Nephron progenitor cell (in vitro differentiated cells): ENCODE data around the gene UBA5.

Experiments used
- DNase-seq: peaks from one replicate; pipeline ENCODE4 v3.0.0; 2021
- H3K27ac Mint-ChIP-seq: 2 replicates; pipeline ENCODE4 v1.8.0; 2021; ENCODE audit warnings: mild to moderate bottlenecking, moderate library complexity, mixed read lengths
- H3K27me3 Mint-ChIP-seq: 2 replicates; pipeline ENCODE4 v1.8.0; 2021; ENCODE audit warnings: mild to moderate bottlenecking, low read depth, mixed read lengths; ENCODE audit not compliant: poor library complexity
- H3K36me3 Mint-ChIP-seq: 2 replicates; pipeline ENCODE4 v1.8.0; 2021; ENCODE audit warnings: low read depth, mixed read lengths
- H3K4me1 Mint-ChIP-seq: 2 replicates; pipeline ENCODE4 v1.8.0; 2021; ENCODE audit warnings: mixed read lengths
- H3K4me3 Mint-ChIP-seq: 2 replicates; pipeline ENCODE4 v1.8.0; 2021; ENCODE audit warnings: mild to moderate bottlenecking, moderate library complexity, mixed read lengths
- H3K9me3 Mint-ChIP-seq: 2 replicates; pipeline ENCODE4 v1.8.0; 2021; ENCODE audit warnings: mild to moderate bottlenecking, moderate library complexity, mixed read lengths
- TF ChIP-seq, protein P1 (sequence below): fragments of 200-600 bp; sonication (generic); IDR thresholded peaks from 2 replicates; pipeline ENCODE4 v1.5.0; 2021; ENCODE audit warnings: antibody characterized with exemption

Gene UBA5

DNA sequence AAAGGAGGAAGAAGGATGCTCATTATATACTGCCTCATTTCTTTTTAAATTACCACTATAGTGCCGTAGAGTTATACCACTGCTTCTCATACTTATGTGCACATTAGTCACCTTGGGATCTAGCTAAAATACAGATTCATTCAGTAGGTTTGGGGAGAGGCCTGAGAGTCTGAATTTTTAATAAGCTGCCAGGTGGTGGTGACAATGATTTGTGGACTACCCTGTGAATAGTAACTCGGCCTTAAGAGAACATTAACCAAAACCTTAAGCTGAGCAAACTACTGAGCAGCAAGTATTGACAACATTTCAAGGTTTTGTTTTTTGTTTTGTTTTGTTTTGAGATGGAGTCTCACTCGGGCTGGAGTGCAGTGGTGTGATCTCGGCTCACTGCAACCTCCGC is 19.8 kb downstream of the UBA5 start:
- Mint-ChIP-seq H3K9me3 (no peaks in the 10 kb centered on the region), H3K27me3 (no peaks in the 10 kb centered on the region), H3K27ac (no peak overlapping the region), H3K4me1 (peaks cover 8% of the 10 kb centered on the region), H3K36me3 (peaks cover 51% of the 10 kb centered on the region), H3K4me3 (no peak overlapping the region)
- DNase-seq, result no peak
- TF ChIP-seq, protein P1, sequence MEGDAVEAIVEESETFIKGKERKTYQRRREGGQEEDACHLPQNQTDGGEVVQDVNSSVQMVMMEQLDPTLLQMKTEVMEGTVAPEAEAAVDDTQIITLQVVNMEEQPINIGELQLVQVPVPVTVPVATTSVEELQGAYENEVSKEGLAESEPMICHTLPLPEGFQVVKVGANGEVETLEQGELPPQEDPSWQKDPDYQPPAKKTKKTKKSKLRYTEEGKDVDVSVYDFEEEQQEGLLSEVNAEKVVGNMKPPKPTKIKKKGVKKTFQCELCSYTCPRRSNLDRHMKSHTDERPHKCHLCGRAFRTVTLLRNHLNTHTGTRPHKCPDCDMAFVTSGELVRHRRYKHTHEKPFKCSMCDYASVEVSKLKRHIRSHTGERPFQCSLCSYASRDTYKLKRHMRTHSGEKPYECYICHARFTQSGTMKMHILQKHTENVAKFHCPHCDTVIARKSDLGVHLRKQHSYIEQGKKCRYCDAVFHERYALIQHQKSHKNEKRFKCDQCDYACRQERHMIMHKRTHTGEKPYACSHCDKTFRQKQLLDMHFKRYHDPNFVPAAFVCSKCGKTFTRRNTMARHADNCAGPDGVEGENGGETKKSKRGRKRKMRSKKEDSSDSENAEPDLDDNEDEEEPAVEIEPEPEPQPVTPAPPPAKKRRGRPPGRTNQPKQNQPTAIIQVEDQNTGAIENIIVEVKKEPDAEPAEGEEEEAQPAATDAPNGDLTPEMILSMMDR, result no peak

GRCh38 chr3:132681421-132681820 is 21.3 kb downstream of the UBA5 start:
- TF ChIP-seq, protein P1, result no peak
- Mint-ChIP-seq H3K27ac (no peak overlapping the region), H3K27me3 (no peaks in the 10 kb centered on the region), H3K4me1 (peaks cover 8% of the 10 kb centered on the region), H3K9me3 (no peaks in the 10 kb centered on the region), H3K4me3 (no peak overlapping the region), H3K36me3 (peaks cover 54% of the 10 kb centered on the region)
- no peak for DNase-seq

- Mint-ChIP-seq H3K27ac (peak overlapping the region; percentile 78), H3K36me3 (peaks cover 55% of the 10 kb centered on the region)
- TF ChIP-seq, protein P1, result no peak
These were observed 22.1 kb downstream of the UBA5 start for GRCh38 chr3:132682201-132682600.

GRCh38 chr3:132690040-132690439 is 29.9 kb downstream of the UBA5 start:
- Mint-ChIP-seq H3K27me3 (no peaks in the 10 kb centered on the region), H3K4me1 (no peaks in the 10 kb centered on the region), H3K27ac (no peak overlapping the region), H3K9me3 (no peaks in the 10 kb centered on the region), H3K36me3 (peaks cover 51% of the 10 kb centered on the region), H3K4me3 (no peak overlapping the region)
- TF ChIP-seq, protein P1, result no peak
- DNase-seq, result no peak

More at GRCh38 chr3:132682201-132682600, 22.1 kb downstream of the UBA5 start:
- Mint-ChIP-seq H3K9me3 (no peaks in the 10 kb centered on the region), H3K4me3 (no peak overlapping the region), H3K27me3 (no peaks in the 10 kb centered on the region), H3K4me1 (peaks cover 8% of the 10 kb centered on the region)
- no peak for DNase-seq

DNA sequence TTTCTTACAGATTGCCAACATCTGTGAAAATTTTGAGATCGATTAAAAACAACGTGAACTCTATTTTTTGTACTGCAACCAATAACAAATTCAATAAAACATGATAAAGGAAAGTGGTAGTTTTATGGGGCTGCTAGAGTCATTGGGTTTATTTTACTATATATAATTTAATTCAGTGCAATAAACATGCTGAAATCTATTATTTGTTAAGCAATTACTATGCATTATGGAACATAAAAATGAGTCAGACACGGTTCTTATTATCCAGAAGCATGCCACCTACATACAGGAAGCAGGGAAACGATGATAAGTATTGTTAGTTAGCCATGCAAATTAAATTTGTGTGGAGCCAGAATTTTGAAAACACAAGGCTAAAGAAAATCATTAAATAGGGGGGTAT is 34.9 kb downstream of the UBA5 start:
- peaks cover 42% of the 10 kb centered on the region for H3K36me3 Mint-ChIP-seq

GRCh38 chr3:132695422-132695821 is 35.3 kb downstream of the UBA5 start:
- Mint-ChIP-seq H3K36me3 (peaks cover 44% of the 10 kb centered on the region), H3K4me1 (no peaks in the 10 kb centered on the region), H3K9me3 (no peaks in the 10 kb centered on the region)

More for the DNA sequence above, 34.9 kb downstream of the UBA5 start:
- no peaks in the 10 kb centered on the region for H3K27me3 Mint-ChIP-seq
- no peak overlapping the region for H3K27ac Mint-ChIP-seq
- no peak for DNase-seq
- H3K4me3 Mint-ChIP-seq, result no peak overlapping the region
- TF ChIP-seq, protein P1, result no peak
- no peaks in the 10 kb centered on the region for H3K9me3 Mint-ChIP-seq
- H3K4me1 Mint-ChIP-seq, result no peaks in the 10 kb centered on the region

More at GRCh38 chr3:132695422-132695821, 35.3 kb downstream of the UBA5 start:
- H3K27me3 Mint-ChIP-seq, result no peaks in the 10 kb centered on the region
- H3K27ac Mint-ChIP-seq, result peak overlapping the region; percentile 42
- no peak overlapping the region for H3K4me3 Mint-ChIP-seq
- TF ChIP-seq, protein P1, result no peak
- no peak for DNase-seq
